HG03139 (cell line): Measurements from ENCODE around the gene PAX8.

Experiments
- ATAC-seq: cut with Tn5 transposase; IDR thresholded peaks from one replicate; pipeline ENCODE4 v1.9.1; 2021; ENCODE audit not compliant: unreplicated experiment

Gene PAX8

DNA sequence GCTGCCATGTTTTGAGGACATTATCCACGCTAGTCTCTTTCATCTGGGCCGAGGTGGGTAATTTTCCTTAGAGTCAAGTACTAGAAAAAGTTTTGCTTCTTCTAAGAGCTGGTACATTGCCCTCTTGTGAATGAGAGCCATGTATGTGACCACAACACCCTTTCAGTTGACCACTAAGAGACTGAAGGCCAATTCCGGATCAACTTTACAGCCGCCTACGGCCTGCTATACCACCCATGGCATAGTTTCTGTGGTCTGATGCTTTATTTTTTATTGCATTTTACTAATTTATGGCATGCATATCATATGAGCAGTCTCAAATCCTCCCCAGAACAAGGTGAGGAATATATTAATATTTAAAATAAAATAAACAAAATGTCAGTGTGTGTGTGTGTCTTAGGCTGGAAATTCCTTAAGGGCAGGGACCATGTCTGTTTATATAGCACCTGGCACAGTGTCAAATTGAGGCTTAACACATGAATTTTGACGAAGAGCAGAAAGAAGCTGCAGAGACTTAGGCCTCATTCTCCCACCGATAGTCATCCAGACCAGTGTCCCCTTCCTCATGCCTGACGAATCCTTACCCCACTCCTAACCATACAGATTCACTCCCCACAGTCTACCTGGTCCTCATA lies 69.6 kb downstream of the PAX8 start:
- no peak for ATAC-seq

GRCh38 chr2:113208396-113208795 lies 70.3 kb downstream of the PAX8 start:
- ATAC-seq: no peak

GRCh38 chr2:113207021-113207420 lies 71.7 kb downstream of the PAX8 start:
- no peak for ATAC-seq

DNA sequence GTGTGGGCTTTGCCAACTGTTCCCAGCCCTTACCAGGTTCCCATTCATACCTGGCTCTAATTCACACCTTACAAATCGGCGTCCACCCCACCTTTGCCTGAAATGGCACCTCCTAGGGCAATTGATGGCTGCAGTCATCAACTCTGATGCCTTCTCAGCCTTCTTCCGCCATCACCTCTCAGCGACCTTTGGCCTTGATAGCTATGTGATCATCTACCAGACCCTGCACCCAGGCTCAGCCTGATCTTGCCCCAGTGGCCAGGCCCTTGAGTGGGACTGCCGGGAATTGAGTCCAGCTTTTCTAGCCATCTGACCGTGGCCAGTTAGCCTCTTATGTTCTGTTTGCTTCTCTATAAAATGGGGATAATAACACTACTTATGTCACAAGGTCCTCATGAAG lies 72.5 kb downstream of the PAX8 start:
- no peak for ATAC-seq

DNA sequence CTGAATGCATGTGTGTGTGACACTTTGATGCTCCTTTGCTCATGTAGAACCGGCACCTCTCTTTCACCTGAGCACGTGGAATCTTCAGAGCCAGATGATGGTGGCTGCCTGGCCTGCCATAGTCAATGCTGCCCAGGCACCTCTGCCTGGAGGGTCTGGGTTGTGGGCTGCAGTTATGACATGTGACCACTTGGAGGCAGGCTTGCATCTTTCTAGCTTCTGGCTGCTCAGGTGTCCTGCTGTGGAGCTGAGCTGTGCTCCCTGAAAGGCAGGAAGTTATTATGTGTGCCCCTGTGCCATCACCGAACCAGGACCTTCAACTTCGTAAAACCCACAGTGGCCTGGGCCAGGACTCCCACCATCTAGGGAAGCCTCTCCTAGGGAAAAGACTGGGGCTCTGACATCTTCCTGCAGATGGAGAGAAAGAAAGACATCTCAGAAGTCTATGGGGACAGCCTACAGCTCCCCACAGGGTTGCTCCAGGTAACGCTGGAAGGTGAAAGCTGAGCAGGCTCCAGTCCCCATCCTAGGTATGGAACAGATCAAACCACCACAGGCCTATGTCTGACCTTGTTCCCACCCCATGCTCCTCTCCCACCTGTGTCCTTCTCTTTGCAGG lies 74.7 kb downstream of the PAX8 start:
- peak; percentile 75 for ATAC-seq

- ATAC-seq: no peak
These were observed 75.5 kb downstream of the PAX8 start for GRCh38 chr2:113203217-113203530.

DNA sequence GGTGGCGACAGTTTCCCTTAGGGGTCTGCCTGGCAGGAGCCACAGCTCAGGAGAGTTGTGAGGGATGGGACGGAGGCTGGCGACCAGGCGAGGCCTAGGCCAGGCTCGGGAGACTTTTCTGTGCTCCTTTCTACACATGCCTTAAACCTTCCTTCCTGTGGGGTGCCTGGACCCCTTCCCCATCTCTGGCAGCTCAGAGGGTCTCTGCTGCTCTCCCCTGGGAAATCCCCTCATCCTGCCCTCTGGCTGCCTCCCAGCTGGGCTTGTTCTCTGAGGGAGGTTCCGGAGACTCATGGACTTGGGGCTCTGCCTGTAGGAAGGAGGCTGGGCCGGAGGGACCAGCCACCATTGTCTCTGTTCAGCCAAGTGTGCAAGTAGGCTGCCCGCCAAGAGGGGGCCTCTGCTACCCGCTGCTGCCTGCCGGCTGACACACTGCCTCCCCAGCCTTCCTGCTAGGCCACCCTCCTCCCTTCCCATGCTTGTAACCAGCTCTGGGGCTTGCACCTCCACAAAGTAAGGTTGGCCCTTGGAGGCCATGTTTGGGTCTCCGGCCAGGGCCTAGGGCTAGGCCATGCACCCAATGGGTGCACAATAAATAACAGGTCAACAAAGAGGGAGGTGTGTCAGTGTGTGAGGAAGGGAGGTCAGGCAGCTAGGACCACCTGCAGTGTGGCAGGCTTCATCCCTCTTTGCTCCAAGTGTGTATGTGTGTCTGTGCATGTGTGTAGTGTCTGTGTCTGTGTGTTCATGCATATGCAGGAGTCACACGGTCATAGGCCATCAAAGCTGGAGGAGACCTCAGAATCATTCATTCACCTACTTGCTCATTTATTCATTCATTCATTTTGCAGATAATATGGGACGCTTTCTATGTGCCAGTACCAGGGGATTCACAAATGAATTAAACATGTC lies 76.2 kb downstream of the PAX8 start:
- no peak for ATAC-seq

GRCh38 chr2:113201496-113202304 lies 77.0 kb downstream of the PAX8 start:
- no peak for ATAC-seq

GRCh38 chr2:113200736-113201490 lies 77.8 kb downstream of the PAX8 start:
- no peak for ATAC-seq

DNA sequence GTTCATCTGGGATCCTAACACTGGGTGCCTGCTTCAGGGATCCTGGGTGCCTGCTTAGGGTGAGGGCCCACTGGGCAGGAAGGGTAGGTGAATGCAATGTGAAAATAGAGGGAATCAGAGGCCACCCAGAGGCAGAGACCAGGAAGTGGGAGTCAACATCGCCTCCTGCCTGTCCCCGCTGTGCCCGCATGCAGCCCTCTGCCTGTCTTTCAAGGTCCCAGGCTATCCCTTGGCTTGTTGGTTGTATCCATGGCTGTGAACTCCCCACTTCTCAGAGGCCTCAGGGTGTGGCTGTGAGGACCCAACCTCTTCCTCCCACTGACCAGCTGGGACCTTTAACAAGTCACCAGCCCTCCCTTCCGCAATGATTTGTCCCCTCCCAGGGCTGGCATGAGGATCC lies 78.5 kb downstream of the PAX8 start:
- ATAC-seq: no peak

GRCh38 chr2:113198790-113199612 lies 79.7 kb downstream of the PAX8 start:
- ATAC-seq: peak; percentile 45

- no peak for ATAC-seq
These were observed 80.5 kb downstream of the PAX8 start for GRCh38 chr2:113198048-113198789.

DNA sequence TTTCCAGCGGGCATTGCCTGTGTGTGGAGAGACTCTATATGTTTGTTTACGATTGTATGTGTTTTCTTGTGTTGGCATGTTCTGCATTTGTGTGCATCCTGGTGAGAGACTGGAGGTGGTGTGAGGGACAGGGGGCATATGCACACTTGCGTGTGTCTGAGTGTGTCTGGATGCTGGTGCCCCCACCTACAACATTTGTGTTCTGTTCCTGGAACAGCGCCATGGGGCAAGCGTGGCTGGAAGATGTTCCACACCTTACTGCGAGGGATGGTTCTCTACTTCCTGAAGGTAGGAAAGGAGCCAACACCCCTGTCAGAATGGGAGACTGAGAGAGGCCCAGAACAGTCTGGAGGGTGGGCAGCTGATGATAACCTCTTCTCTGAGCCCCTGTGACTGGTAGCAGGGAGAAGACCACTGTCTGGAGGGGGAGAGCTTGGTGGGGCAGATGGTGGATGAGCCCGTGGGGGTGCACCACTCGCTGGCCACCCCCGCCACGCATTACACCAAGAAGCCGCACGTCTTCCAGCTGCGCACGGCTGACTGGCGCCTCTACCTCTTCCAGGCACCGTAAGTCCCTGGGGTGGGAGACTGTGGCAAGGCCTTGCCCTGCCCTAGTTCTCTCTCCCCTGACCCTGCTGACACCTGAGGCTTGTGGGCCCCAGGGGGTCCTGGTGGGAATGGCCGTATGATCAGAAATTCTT lies 81.2 kb downstream of the PAX8 start:
- no peak for ATAC-seq

DNA sequence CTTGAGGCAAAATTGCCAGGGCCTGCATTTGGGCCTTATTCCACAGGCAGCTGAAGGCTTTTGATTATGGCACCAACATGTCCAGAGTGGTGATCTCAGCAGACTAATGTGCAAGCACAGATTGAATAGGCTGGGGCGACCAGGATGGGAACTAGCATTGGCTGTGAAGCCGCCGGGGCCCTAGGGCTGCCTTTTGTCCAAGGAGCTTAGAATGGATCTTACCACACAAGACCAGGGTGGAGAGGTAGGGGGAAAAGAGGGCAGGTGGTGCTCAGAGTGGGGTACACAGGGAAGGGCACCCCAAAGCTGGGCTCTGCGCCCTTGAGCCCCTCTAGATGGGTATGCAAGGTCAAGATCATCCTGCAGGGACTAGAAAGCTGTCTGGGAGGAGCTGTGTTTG lies 81.9 kb downstream of the PAX8 start:
- ATAC-seq: no peak

DNA sequence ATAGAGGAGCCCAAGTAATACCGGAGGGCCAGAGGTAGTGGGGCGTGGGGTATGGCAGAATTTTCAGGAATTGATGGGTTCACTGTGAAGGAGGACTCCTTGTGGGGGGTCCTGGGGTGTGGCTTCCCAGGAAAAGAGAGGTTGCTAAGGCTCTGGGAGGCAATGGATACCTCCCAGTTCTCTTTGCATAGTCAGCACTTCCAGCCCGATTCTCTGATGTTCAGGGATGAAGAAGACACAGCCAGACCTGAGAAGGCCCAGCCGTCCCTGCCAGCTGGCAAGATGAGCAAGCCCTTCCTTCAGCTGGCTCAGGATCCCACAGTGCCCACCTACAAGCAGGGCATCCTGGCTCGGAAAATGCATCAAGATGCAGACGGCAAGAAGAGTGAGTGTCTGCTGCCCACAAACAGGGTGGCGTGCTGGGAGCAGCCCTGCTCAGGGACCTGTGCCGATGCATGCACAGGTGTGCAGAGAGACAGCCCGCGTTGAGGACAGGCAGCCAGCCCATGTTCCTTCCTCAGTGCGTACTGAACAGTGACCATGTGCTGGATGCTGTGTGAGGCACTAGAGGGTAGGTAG lies 82.7 kb downstream of the PAX8 start:
- no peak for ATAC-seq

GRCh38 chr2:113192459-113193100 lies 86.1 kb downstream of the PAX8 start:
- no peak for ATAC-seq

DNA sequence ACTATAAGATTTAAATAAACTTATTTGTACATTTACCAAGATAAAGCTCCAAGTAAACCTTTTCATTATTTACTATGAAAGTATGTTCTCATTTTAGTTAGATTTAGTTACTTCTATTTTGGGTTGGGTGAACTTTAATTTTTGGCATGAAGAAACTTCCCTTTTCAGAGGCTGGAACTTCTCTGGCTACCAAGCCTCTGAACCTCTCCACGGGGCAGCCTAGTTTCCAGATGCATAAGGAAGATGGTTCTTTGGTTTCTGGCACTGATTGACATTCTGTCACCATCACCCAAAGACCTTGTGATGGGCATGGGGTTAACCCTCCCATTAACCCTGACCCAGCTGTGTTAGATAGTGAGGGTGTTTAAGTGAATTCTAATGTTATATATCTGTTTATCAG lies 87.8 kb downstream of the PAX8 start:
- no peak for ATAC-seq

GRCh38 chr2:113187771-113188170 lies 91.0 kb downstream of the PAX8 start:
- ATAC-seq: no peak
